ENCODE data around the gene IQSEC1. TPM values are rescaled to one million over a fixed set of nuclear protein-coding genes. Genes with fewer than 3 reads are reported as not detected.

Gene IQSEC1
- total and polyA plus RNA-seq, 9 of the 15 experiments (the other 6 are each of a cell fraction or from before 2014, with no cell fraction given): 0.56 to 39.0 (median 6.8) TPM

GRCh38 chr3:12984023-12984823 lies 89.0 kb downstream of the IQSEC1 start (continued):
- TF ChIP-seq ETV6 (IDR thresholded peaks at IDR 0.05; ENCODE audit: borderline replicate concordance in 1 of 2, low read depth in 2 of 2, low read length in 1 of 2) (no peak), ETV6 (CRISPR knock-in tag; IDR thresholded peaks at IDR 0.05; ENCODE audit: borderline replicate concordance) (no peak), MAFG (tag; conservative IDR thresholded peaks at IDR 0.05) (no peak), GATAD2A (IDR thresholded peaks at IDR 0.05) (no peak), ELK3 (CRISPR knock-in tag; IDR thresholded peaks at IDR 0.05) (no peak), USF2 (CRISPR knock-in tag; IDR thresholded peaks at IDR 0.05) (no peak), ZNF609 (CRISPR knock-in tag; IDR thresholded peaks at IDR 0.05; ENCODE audit: borderline replicate concordance) (no peak), ZNF121 (CRISPR knock-in tag; conservative IDR thresholded peaks at IDR 0.05) (no peak), CTBP1 (IDR thresholded peaks at IDR 0.05; ENCODE audit: borderline replicate concordance) (peak; percentile 95), L3MBTL2 (IDR thresholded peaks at IDR 0.05) (peak; percentile 57), ZNF12 (CRISPR knock-in tag; IDR thresholded peaks at IDR 0.05) (no peak), CEBPG (CRISPR knock-in tag; IDR thresholded peaks at IDR 0.05) (0 out of 2 replicates have a peak, but pooled peaks have one; percentile 6), CEBPG (tag; conservative IDR thresholded peaks at IDR 0.05 in 1 of 2, IDR thresholded peaks at IDR 0.05 in 1 of 2) (no peak), SMC3 (conservative IDR thresholded peaks at IDR 0.05; ENCODE audit: insufficient read depth, low read depth, low read length) (peak; percentile 90), PKNOX1 (IDR thresholded peaks at IDR 0.05) (no peak), TCF15 (CRISPR knock-in tag; IDR thresholded peaks at IDR 0.05) (peak; percentile 33; the same call in 1 of the 2 replicates), DACH1 (IDR thresholded peaks at IDR 0.05; ENCODE audit: partially characterized antibody) (no peak), ZNF197 (CRISPR knock-in tag; IDR thresholded peaks at IDR 0.05; ENCODE audit: low read depth) (no peak), ARID2 (IDR thresholded peaks at IDR 0.05) (peak; percentile 92), NRF1 (conservative IDR thresholded peaks at IDR 0.05 in 1 of 2, IDR thresholded peaks at IDR 0.05 in 1 of 2) (0 out of 4 replicates have a peak, but pooled peaks of 1 of the 2 experiments have one; percentile 20)
